22Rv1 (cell line): ENCODE measurements around the gene WNT8A.

ENCODE experiments used
- H3K27ac ChIP-seq: fragments of 450-650 bp; 2 replicates; pipeline ENCODE4 v1.5.1; 2017
- ZFX ChIP-seq: fragments of 450-650 bp; IDR thresholded peaks from 2 replicates; pipeline ENCODE4 v1.6.1; 2017; ENCODE audit warnings: antibody characterized with exemption, borderline replicate concordance
- TF ChIP-seq, protein P1 (sequence below): fragments of 450-650 bp; IDR thresholded peaks from 2 replicates; pipeline ENCODE4 v1.5.1; 2017; ENCODE audit warnings: mild to moderate bottlenecking

WNT8A gene

DNA sequence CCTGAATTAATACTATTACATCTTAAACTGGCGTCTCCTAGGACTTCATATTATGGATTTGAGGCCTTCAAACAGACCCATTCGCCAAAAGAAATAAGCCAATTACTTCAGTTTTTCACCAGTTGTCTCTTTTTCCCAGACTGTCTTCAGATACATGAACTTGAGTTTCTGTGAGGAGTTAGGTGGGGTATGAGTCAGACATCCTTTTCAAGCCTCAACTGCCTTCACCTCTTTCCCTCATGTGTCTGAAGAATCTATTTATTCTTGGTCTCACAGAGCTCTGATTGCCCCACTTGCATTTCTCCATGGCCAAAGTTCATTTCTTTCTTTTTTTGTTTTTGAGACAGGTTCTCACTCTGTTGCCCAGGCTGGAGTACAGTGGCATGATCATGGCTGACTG, 12.5 kb downstream of the WNT8A start:
- TF ChIP-seq, protein P1, sequence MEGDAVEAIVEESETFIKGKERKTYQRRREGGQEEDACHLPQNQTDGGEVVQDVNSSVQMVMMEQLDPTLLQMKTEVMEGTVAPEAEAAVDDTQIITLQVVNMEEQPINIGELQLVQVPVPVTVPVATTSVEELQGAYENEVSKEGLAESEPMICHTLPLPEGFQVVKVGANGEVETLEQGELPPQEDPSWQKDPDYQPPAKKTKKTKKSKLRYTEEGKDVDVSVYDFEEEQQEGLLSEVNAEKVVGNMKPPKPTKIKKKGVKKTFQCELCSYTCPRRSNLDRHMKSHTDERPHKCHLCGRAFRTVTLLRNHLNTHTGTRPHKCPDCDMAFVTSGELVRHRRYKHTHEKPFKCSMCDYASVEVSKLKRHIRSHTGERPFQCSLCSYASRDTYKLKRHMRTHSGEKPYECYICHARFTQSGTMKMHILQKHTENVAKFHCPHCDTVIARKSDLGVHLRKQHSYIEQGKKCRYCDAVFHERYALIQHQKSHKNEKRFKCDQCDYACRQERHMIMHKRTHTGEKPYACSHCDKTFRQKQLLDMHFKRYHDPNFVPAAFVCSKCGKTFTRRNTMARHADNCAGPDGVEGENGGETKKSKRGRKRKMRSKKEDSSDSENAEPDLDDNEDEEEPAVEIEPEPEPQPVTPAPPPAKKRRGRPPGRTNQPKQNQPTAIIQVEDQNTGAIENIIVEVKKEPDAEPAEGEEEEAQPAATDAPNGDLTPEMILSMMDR: no peak
- TF ChIP-seq ZFX: no peak
- no peak overlapping the region for H3K27ac ChIP-seq

DNA sequence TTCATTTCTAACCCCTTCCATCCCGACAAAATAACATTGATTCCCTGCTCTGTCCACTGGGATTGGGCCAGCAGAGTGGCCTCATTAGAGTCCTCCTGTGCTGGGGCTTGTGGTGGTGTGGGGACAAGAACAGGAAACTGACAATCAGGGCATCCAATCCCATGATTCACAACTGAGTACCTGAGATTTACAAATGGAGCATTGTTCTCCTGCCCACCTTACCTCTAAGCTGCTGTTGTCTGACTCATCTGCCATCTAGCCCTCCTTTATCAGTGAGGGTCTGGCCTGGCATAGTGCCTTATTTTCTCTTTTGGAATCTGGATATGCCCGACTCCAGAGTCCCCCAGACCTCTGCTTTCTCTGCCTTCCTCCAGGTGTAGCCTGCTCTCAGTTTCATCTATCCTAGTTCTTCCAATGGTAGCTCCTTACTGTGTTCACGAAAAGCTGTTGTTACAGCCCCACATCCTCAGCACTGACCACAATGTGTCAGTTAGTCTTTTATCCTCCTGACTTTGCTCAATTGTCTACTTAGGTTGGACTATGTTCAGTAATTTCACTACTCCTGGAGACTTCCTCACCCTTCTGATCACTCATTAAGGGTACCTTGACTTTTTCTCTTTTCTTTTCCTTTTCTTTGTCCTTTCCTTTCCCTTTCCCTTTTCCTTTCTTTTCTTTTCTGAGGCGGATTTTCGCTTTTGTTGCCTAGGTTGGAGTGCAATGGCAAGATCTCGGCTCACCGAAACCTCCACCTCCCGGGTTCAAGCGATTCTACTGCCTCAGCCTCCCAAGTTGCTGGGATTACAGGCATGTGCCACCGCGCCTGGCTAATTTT, 13.4 kb downstream of the WNT8A start:
- no peak overlapping the region for H3K27ac ChIP-seq
- TF ChIP-seq, protein P1: no peak
- TF ChIP-seq ZFX: no peak

DNA sequence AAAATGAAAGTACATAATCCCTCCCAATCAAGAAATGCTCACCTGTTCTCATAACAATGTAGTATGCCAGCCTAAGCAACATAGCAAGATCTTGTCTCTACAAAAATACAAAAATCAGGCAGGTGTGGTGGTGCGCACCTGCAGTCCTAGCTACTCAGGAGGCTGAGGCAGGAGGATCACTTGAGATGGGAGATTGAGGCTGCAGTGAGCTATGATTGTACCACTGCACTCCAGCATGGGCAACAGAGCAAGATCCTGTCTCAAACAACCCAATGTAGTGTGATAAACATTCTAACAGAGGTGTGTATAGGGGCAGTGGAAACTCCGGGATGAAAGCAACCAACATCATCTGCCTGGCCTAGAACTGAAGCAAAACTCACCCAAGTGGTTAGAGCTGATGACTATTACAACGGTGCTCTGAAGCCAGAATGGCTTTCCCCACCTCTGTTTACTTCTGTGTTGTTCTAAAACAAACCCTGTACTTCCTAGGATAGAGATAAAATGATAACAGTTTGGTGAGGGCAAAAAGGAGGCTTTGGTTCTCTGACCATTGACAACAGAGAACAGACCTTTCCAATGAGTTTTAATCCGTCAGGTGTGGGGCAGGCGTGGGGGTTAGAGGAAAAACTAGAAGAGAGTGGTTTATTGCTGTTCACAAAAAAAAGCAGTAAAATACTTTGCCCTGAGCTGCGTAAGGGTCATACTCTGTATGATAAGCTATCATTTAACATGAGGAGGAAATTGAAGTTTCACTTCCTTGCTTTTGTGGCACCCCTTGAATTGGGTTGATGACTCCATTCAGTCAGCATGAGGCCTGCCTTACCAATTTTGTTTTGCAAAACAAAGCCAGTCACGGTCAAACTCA, 18.9 kb downstream of the WNT8A start:
- no peak overlapping the region for H3K27ac ChIP-seq
- TF ChIP-seq, protein P1: no peak
- no peak for TF ChIP-seq ZFX

DNA sequence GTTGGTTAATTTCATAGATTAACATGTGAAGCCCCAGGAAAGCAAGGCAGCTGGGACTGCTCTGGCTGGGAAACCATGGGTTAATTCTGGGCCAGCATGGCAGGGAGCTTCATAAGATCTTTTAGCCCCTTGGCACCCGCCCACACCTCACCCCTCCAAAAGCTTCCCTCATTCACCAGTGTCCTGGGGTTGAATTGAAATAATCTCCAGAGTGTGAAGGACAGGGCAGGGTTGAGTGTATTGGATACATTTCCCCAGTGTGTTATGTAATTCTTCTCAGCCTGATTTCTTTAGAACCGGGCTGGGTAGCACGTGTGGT, 19.4 kb downstream of the WNT8A start:
- H3K27ac ChIP-seq: no peak overlapping the region
- TF ChIP-seq, protein P1: no peak
- no peak for TF ChIP-seq ZFX

DNA sequence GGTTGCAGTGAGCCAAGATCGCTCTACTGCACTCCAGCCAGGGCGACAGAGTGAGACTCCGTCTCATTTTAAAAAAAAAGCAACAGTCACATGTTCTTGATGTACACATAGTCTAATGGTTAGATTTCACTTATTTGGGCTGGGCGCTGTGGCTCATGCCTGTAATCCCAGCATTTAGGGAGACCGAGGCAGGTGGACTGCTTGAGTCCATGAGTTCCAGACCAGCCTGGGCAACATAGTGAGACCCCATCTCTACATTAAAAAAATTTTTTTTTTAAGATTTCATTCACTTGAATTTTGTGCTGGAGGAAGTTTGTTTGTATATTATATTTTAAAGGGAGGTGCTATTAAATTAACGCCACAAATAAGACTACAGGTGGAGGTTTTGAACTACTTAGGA, 21.9 kb downstream of the WNT8A start:
- TF ChIP-seq ZFX: no peak
- no peak overlapping the region for H3K27ac ChIP-seq

DNA sequence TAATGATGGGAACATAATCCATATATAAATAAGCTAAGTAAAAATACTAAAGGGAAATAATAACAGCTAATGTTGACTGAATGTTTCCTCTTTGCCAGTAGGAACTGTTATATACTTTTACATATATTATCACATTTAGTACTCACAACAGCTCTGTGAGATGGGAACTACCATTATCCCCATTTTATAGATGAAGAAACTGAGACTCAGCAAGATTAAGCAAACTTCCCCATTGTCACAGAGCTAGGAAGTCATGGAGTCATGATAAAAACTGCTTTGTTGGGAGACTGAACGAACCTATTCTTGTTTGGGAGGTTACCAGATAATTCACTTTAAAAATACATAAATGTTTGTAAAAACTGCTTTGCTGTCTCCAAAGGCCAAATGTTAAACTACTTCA, 23.4 kb downstream of the WNT8A start:
- TF ChIP-seq ZFX: no peak
- TF ChIP-seq, protein P1: no peak
- H3K27ac ChIP-seq: no peak overlapping the region

DNA sequence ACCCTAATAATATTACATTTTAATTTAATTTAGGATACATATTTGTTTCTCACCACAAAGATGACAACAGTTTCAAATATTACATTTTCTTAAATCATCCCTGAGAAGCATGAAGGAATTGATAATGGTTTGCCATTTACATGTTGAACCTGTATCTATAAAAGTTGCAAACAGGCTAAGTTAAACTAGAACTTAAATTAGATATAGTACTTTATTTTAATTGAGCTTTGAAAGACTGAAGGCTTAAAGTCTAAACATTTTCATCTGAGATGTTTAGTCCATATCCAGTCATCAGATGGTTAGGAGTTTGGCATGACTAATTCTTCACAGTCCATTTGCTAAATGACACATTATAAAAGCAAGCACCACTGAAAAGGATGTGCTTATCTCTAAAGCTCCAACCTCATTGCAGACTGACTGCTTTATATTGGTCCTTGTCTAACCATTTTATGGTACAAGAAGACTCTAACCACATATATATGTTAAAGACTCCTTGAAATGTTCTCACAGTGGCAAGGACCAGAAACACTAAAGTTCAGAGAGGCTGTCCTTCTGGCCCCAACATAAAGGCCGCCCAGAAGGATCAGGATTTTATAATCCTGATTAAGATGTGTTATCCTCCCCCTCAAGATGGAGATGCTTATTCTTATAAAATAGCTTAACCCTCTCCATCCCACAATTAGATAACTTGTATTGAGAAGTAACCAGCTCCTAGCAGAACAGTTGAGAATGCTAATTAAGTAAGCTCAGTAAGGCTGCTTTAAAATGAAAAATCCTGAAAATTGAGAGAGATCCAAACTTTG, 25.8 kb downstream of the WNT8A start:
- no peak overlapping the region for H3K27ac ChIP-seq
- no peak for TF ChIP-seq ZFX
- TF ChIP-seq, protein P1: no peak
